Measurements from ENCODE around the gene MLC1.
"Not testable (repeated sequence)": the region's sequence is repeated elsewhere in the genome, so short reads cannot be mapped to it uniquely, and the experiment has no call there.

Gene MLC1

GRCh38 chr22:50102946-50103345, 17.7 kb upstream of the MLC1 start:
- no peak for DNase-seq (ENCODE audit: low read depth)

- no peak for DNase-seq (ENCODE audit: low read depth)
These were observed 16.8 kb upstream of the MLC1 start for GRCh38 chr22:50101870-50102565.

GRCh38 chr22:50098052-50098451, 12.8 kb upstream of the MLC1 start:
- no peak for DNase-seq (ENCODE audit: low read depth)

- no peak for DNase-seq (ENCODE audit: low read depth)
These were observed 7.1 kb upstream of the MLC1 start for GRCh38 chr22:50092342-50092741.

- DNase-seq (ENCODE audit: low read depth), result no peak
These were observed 6.0 kb upstream of the MLC1 start for GRCh38 chr22:50091092-50091768.

- no peak for DNase-seq (ENCODE audit: low read depth)
These were observed 5.1 kb upstream of the MLC1 start for GRCh38 chr22:50090412-50090714.

GRCh38 chr22:50089682-50090411, 4.6 kb upstream of the MLC1 start, which contains the start of gene MOV10L1:
MOV10L1 (plus strand) TSS chr22:50090006; CDS start chr22:50090089, 83 bp downstream.
- DNase-seq (ENCODE audit: low read depth), result no peak

GRCh38 chr22:50089231-50089630, 4.0 kb upstream of the MLC1 start:
- DNase-seq (ENCODE audit: low read depth), result no peak

GRCh38 chr22:50088096-50088495, 2.9 kb upstream of the MLC1 start:
- DNase-seq (ENCODE audit: low read depth), result no peak

GRCh38 chr22:50087646-50088045, 2.4 kb upstream of the MLC1 start:
- DNase-seq (ENCODE audit: low read depth), result no peak

- DNase-seq (ENCODE audit: low read depth), result not testable (repeated sequence)
These were observed 1.7 kb upstream of the MLC1 start for GRCh38 chr22:50086975-50087374.

- DNase-seq (ENCODE audit: low read depth), result no peak
These were observed 1.3 kb upstream of the MLC1 start for GRCh38 chr22:50086526-50086925.

GRCh38 chr22:50084614-50085021, 608 bp downstream of the MLC1 start:
- no peak for DNase-seq (ENCODE audit: low read depth)

GRCh38 chr22:50084080-50084477, 1.1 kb downstream of the MLC1 start:
- DNase-seq (ENCODE audit: low read depth), result no peak

- no peak for DNase-seq (ENCODE audit: low read depth)
These were observed 1.7 kb downstream of the MLC1 start for GRCh38 chr22:50083462-50084079.

- no peak for DNase-seq (ENCODE audit: low read depth)
These were observed 2.2 kb downstream of the MLC1 start for GRCh38 chr22:50082961-50083461.

- DNase-seq (ENCODE audit: low read depth), result no peak
These were observed 3.0 kb downstream of the MLC1 start for GRCh38 chr22:50082197-50082715.

- DNase-seq (ENCODE audit: low read depth), result no peak
These were observed 3.6 kb downstream of the MLC1 start for GRCh38 chr22:50081426-50082196.

- no peak for DNase-seq (ENCODE audit: low read depth)
These were observed 5.2 kb downstream of the MLC1 start for GRCh38 chr22:50080077-50080465.

- DNase-seq (ENCODE audit: low read depth), result no peak
These were observed 6.5 kb downstream of the MLC1 start for GRCh38 chr22:50078761-50079160.

- DNase-seq (ENCODE audit: low read depth), result no peak
These were observed 7.0 kb downstream of the MLC1 start for GRCh38 chr22:50078246-50078645.
